ENCODE data around the gene MCCD1.
"Not testable (repeated sequence)": the region's sequence is repeated elsewhere in the genome, so short reads cannot be mapped to it uniquely, and the experiment has no call there.

The MCCD1 gene

DNA sequence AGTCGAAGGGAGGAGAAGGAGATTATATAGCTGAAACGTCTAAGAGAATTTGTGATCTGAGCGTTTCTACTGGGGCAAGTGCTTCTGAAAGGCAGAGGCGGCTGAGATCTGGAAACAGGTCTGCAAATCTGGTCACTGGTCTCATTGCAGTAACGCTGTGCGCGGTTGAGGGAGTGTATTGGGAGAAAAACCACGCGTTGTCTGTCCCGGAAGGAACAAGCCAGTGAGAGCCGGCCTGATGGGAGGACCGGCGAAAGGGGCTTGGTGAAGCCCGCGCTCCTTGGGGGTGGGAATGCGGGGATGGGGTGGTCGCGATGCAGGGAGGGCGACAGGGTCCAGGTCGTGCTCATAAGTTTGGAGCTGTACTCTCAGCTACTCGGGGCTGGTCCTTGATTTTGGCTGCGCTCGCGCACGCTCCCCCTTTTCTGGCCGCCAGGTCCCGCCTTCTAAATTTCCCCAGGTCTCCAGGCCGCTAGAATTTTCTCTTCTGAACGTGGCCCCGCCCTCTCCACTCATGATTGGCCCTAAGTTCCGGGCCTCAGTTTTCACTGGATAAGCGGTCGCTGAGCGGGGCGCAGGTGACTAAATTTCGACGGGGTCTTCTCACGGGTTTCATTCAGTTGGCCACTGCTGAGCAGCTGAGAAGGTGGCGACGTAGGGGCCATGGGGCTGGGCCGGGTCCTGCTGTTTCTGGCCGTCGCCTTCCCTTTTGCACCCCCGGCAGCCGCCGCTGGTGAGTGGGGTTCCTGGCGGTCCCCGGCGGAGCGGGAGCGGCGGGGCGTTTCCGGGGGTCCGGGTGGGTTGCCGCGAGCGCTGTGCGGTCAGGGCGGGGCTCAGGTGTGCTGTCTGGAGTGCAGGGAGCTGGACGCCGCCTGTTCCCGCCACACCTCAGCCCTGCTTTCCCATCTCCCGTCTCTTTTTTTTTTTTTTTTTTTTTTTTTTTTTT is 31.0 kb upstream of the MCCD1 start, which contains the start of gene MICB:
Gene MICB, plus strand, starts transcription at position 615 of the 946 bp plus-strand sequence. Its CDS starts 49 bp downstream, at position 664.
- H3K9ac ChIP-seq: peak within 1 kb of the TSS; percentile 36; the same call in 1 of the 2 replicates
- peak within 1 kb of the TSS; percentile 99 for H3K4me2 ChIP-seq
- H3K4me3 ChIP-seq (IDR thresholded peaks at IDR 0.05; ENCODE audit: insufficient read depth, low read depth, low read length): no peak within 1 kb of the TSS
- peaks cover 5% of the 10 kb centered on the region; the same call in 1 of the 2 replicates for H4K20me1 ChIP-seq (ENCODE audit: insufficient read depth)
- H3K79me2 ChIP-seq (ENCODE audit: insufficient read depth, low read depth): peaks cover 57% of the 10 kb centered on the region
- H3K27ac ChIP-seq: peak within 1 kb of the TSS; percentile 72
- H2AFZ ChIP-seq (ENCODE audit: low read depth): peak within 1 kb of the TSS; percentile 12; the same call in 1 of the 2 replicates
- no peaks in the 10 kb centered on the region for H3K27me3 ChIP-seq (ENCODE audit: insufficient read depth, low read depth)
- no peak for TF ChIP-seq CTCF (conservative IDR thresholded peaks at IDR 0.05; ENCODE audit: low read depth, low read length)
- H3K4me1 ChIP-seq (ENCODE audit: low read depth, poor library complexity, severe bottlenecking): peaks cover 19% of the 10 kb centered on the region
- no peaks in the 10 kb centered on the region for H3K36me3 ChIP-seq (ENCODE audit: insufficient read depth)

DNA sequence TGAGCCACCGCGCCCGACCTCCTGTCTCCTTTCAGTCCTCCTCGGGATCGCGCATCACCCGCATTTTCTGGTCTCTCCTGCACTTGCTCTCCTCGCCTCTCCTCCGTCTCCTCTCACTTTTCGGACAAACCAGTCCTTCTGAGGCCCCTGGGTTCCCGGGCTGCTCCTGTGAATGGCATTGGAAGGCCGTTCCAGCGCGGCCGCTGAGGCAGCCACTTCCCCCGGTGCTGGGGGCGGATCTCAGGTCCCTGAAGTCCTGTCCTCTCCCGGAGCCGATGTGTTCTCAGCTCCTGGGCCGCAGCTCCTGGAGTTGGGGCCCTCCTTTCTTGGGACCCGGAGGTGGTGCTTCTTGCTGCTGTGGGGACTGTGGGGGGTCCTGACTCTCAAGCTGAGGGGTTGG is 30.0 kb upstream of the MCCD1 start:
- Histone ChIP-seq H2AFZ (ENCODE audit: low read depth) (no peak overlapping the region), H3K79me2 (ENCODE audit: insufficient read depth, low read depth) (peaks cover 66% of the 10 kb centered on the region), H3K4me1 (ENCODE audit: low read depth, poor library complexity, severe bottlenecking) (peaks cover 13% of the 10 kb centered on the region), H3K9ac (no peak overlapping the region), H3K4me2 (peak overlapping the region; percentile 39; the same call in 1 of the 2 replicates), H3K36me3 (ENCODE audit: insufficient read depth) (no peaks in the 10 kb centered on the region), H3K27ac (no peak overlapping the region), H4K20me1 (ENCODE audit: insufficient read depth) (peaks cover 9% of the 10 kb centered on the region), H3K27me3 (ENCODE audit: insufficient read depth, low read depth) (no peaks in the 10 kb centered on the region), H3K4me3 (IDR thresholded peaks at IDR 0.05; ENCODE audit: insufficient read depth, low read depth, low read length) (no peak overlapping the region)
- TF ChIP-seq CTCF (conservative IDR thresholded peaks at IDR 0.05; ENCODE audit: low read depth, low read length): no peak

GRCh38 chr6:31499648-31500047 is 29.1 kb upstream of the MCCD1 start:
- H3K9ac ChIP-seq; H3K4me2 ChIP-seq; H3K4me3 ChIP-seq (IDR thresholded peaks at IDR 0.05; ENCODE audit: insufficient read depth, low read depth, low read length); H3K36me3 ChIP-seq (ENCODE audit: insufficient read depth); H4K20me1 ChIP-seq (ENCODE audit: insufficient read depth); H3K27ac ChIP-seq; H2AFZ ChIP-seq (ENCODE audit: low read depth); H3K27me3 ChIP-seq (ENCODE audit: insufficient read depth, low read depth): not testable (repeated sequence)
- H3K79me2 ChIP-seq (ENCODE audit: insufficient read depth, low read depth): peaks cover 75% of the 10 kb centered on the region
- H3K4me1 ChIP-seq (ENCODE audit: low read depth, poor library complexity, severe bottlenecking): peaks cover 13% of the 10 kb centered on the region

DNA sequence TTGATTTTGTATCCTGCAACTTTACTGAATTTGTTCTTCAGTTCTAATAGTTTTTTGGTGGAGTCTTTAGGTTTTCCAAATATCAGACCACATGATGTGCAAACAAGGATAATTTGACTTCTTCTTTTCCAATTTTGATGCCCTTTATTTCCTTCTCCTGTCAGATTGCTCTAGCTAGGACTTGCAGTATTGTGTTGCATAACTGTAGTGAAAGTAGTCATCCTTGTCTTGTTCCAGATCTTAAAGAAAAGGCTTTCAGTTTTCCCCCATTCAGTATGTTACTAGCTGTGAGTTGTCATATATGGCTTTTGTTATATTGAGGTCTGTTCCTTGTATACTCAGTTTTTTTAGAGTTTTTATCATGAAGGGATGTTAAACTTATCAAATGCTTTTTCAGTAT is 26.2 kb upstream of the MCCD1 start:
- no peak overlapping the region for H3K27ac ChIP-seq
- peaks cover 68% of the 10 kb centered on the region for H3K79me2 ChIP-seq (ENCODE audit: insufficient read depth, low read depth)
- H4K20me1 ChIP-seq (ENCODE audit: insufficient read depth): peaks cover 9% of the 10 kb centered on the region
- no peak overlapping the region for H3K9ac ChIP-seq
- no peak overlapping the region for H2AFZ ChIP-seq (ENCODE audit: low read depth)
- H3K4me1 ChIP-seq (ENCODE audit: low read depth, poor library complexity, severe bottlenecking): peaks cover 8% of the 10 kb centered on the region
- H3K27me3 ChIP-seq (ENCODE audit: insufficient read depth, low read depth): no peaks in the 10 kb centered on the region
- H3K4me2 ChIP-seq: no peak overlapping the region
- H3K36me3 ChIP-seq (ENCODE audit: insufficient read depth): no peaks in the 10 kb centered on the region
- H3K4me3 ChIP-seq (IDR thresholded peaks at IDR 0.05; ENCODE audit: insufficient read depth, low read depth, low read length): no peak overlapping the region
- TF ChIP-seq CTCF (conservative IDR thresholded peaks at IDR 0.05; ENCODE audit: low read depth, low read length): no peak

- H3K4me3 ChIP-seq (IDR thresholded peaks at IDR 0.05; ENCODE audit: insufficient read depth, low read depth, low read length); H3K27me3 ChIP-seq (ENCODE audit: insufficient read depth, low read depth); H2AFZ ChIP-seq (ENCODE audit: low read depth); H3K4me2 ChIP-seq; H3K36me3 ChIP-seq (ENCODE audit: insufficient read depth); H3K27ac ChIP-seq; H3K4me1 ChIP-seq (ENCODE audit: low read depth, poor library complexity, severe bottlenecking); H3K9ac ChIP-seq; H4K20me1 ChIP-seq (ENCODE audit: insufficient read depth): not testable (repeated sequence)
- peaks cover 17% of the 10 kb centered on the region; the same call in 1 of the 2 replicates for H3K79me2 ChIP-seq (ENCODE audit: insufficient read depth, low read depth)
Measured at GRCh38 chr6:31509036-31509435, 19.7 kb upstream of the MCCD1 start.
